Ramos (cell line): ENCODE results near the gene MMP11.

ENCODE experiments used
- in situ Hi-C: fragments of 300-500 bp; cut with MboI; formaldehyde crosslinking; loops from one replicate; pipeline ENCODE4 v1.14.3; 2022; ENCODE audit warnings: low sequenced_read_pairs; ENCODE audit not compliant: unreplicated experiment

The MMP11 gene

GRCh38 chr22:23793326-23793725 is 20.7 kb downstream of the MMP11 start:
- in situ Hi-C loops: no loop called here

DNA sequence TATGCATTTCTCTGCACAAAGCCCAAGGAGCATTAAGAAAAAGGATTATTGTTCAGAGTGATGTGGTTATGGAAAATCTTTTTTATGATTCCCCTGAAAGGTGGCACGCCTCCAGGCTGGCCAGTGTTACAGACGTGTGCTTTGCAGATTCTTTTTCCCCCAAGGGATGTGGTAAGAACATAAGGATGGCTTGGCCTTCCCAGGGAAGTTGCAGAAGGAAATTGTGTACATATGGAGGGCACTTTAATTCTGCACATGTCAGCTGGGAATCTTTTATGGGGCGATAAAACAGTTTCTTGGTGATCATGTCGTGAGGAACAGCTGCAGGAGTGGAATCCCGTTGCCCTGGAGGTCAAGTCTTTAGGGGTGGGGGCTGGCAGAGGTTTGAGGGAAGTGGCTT is 23.8 kb downstream of the MMP11 start:
- in situ Hi-C loops: no loop called here

DNA sequence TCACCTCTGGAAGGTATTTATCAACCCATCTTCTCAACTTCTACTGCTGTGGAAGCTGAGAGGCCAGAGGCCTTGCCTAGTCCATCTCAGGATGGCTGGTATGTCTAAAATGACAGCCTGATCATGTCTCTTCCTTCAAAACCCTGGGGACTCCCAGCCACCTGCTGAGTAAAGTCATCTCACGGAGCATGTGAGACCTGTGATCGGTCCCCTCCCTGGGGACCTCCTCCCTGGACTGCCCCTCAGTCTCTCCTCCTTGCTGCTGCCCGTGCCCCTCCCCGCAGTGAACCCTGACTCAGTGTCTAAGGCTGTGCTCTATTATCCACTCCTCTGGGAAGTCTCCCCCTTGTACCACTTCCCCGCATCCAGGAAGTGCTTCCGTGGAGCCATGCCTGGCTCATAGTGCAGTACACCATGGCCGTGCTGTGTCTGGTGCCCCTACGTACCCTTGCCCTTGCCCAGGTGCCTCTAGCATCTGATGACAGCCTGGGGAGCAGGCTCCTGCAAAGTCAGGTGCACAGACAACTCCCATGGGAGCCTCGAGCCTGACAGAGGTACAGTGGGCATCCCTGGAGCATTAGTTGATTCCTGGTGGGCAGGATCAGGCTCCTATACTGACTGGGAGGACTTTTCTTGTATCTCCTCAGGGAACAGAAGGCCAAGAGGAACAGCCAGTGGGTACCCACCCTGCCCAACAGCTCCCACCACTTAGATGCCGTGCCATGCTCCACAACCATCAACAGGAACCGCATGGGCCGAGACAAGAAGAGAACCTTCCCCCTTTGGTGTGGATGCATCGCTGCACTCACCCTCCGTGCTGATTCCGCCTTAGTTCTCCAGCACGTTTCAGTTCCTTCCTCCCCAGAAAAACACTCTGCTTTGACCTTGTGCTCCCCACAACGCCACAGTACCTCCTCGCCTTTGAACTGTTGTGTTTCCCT is 27.9 kb downstream of the MMP11 start:
- in situ Hi-C loops: no loop called here

DNA sequence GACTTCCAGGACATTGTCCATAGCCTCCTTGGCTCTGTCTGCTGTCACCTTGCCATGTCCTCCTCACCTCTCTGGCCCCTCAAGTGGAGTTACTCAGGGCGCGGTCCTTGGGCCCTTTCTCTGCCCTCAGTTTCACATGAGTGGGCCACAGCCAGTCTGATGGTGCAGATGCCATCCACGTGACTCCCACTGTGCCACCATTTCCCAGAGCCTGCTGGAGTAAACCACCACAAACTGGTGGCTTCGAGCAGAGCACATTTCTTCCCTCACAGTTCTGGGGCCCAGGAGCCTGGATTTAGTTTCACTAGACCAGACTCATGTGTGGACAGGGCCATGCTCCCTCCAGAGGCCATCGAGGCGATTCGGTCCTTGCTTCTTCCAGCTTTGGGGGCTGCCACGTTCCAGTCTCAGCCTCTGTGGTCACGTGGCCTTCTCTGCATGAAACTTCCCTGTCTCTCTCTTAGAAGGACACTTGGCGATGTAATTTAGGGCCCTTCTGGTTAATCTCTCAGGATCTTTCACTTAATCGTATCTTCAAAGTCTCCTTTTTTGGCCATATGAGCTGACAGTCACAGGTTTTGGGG is 28.7 kb downstream of the MMP11 start:
- in situ Hi-C loops: no loop called here

DNA sequence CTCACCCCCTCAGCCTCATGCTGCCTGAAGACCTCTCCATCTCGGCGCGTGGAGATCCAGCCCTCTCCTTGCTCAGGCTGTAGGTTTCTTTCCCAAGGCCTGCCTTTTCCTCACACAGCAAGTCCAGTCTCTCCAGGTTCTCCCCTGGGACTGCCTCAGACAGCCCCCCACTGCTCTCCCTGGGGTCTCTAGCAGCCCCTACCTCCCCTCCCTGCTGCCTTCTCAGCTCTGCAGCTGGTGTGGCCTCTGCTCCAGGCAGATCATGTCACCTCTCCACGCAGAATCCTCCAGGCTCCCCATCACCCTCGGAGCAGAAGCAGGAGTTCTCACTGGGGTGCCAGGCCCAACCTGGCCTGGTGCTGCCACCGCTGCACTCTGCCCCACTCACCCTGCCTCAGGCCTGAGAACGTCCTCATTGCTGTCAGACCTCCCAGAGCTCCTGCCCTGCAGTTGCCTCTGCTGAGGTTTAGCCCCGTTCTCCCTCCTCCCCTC is 29.3 kb downstream of the MMP11 start:
- in situ Hi-C loops: no loop called here

- in situ Hi-C loops: no loop called here
Observed at GRCh38 chr22:23803001-23803819, 30.6 kb downstream of the MMP11 start.

- in situ Hi-C loops: no loop called here
Observed at GRCh38 chr22:23804781-23805291, 32.2 kb downstream of the MMP11 start.

DNA sequence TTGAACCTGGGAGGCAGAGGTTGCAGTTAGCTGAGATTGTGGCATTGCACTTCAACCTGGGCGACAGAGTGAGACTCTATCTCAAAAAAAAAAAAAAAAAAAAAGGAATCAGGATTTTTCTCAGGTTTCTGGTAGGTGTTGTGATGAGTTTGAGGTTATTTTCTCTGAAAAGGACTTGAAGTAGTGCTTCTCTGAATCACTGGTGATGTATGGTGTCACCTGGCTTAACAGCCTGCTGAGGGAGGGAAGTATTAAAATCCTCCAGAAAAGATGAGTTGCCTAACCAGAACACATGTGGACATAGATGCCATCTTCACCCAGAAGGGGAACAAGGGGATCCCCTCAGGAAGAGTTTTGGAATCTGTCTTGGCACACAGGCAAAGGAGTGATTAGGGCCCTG is 34.2 kb downstream of the MMP11 start:
- in situ Hi-C loops: no loop called here

DNA sequence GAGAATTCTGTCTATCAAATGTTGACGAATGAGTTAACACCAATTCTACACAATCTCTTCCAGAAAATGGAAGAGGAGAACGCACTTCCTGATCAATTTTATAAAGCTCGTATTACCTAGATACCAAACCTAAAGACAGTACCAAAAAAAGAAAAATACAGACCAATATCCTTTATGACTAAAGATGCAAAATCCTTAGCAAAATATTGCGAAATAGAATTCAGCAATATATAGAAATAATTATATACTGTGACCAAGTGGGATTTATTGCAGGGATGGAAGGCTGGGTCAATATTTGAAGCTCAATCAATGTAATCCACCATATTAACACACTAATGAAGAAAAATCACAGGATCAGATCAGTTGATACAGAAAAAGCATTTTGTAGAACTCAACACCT is 39.7 kb downstream of the MMP11 start:
- in situ Hi-C loops: no loop called here

DNA sequence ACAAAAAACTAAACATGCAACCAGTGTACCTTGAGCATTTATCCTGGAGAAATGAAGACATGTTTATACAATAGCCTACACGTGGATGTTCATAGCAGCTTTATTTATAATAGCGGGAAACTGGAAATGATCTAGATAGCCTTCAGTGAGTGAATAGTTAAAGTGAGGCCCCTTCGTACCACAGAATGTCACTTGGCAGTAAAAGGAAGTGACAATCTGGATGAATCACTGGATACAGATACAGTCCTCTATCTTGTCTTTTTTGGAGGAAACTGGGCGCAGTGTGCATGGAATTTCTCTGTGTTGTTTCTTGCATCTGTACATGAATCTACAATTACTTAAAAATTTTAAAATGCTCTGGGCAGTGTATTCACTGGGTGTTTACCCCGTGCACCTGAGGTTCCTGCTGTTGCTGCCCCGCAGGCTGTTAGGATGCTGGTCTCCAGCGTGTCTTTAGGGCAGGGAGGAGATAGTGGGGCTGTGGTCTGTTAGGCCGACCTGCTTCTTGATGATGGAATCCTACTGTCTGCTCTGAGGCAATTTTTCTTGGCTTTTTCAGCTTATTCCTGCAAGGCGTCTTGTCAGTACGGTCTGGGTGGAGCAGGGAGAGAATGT is 43.0 kb downstream of the MMP11 start:
- in situ Hi-C loops: no loop called here

DNA sequence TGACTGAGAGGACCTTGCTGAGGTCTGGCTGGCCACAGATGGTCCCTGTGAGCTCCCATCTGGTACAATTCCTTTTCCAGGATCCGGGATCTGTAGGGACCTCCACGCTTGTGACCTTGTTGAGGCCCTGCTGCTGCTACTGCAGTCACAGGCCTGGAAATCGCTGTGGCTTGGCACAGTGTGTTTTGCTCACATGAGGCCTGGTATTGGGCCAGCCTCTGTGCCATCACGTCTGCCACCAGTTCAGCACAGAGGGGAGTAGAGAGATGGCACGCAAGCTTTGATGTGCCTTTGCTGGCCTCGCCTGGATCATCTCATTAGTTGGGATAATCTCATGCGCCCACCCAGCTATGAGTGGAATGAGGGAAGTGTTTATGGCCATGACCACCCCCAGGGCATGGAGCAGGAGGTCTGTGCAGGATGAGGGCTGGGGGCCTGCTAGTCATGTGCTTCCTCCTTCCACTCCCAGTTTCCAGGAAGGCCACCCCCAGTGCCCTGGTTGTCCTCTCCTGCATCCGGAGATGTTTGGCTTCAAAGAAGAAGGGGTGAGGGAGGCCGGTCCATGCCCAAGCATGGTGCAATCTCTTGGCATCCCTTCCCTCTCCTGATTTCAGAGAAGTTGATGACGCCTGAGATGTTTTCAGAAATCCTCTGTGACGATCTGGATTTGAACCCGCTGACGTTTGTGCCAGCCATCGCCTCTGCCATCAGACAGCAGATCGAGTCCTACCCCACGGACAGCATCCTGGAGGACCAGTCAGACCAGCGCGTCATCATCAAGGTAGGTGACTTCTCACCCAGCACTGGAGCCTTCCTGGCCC is 43.7 kb downstream of the MMP11 start:
- in situ Hi-C loops: no loop called here

- in situ Hi-C loops: no loop called here
Observed at GRCh38 chr22:23817146-23817545, 44.5 kb downstream of the MMP11 start.

GRCh38 chr22:23818541-23818940 is 45.9 kb downstream of the MMP11 start:
- in situ Hi-C loops: no loop called here

GRCh38 chr22:23820748-23821211 is 48.1 kb downstream of the MMP11 start:
- in situ Hi-C loops: no loop called here

GRCh38 chr22:23822101-23822671 is 49.5 kb downstream of the MMP11 start:
- in situ Hi-C loops: no loop called here

DNA sequence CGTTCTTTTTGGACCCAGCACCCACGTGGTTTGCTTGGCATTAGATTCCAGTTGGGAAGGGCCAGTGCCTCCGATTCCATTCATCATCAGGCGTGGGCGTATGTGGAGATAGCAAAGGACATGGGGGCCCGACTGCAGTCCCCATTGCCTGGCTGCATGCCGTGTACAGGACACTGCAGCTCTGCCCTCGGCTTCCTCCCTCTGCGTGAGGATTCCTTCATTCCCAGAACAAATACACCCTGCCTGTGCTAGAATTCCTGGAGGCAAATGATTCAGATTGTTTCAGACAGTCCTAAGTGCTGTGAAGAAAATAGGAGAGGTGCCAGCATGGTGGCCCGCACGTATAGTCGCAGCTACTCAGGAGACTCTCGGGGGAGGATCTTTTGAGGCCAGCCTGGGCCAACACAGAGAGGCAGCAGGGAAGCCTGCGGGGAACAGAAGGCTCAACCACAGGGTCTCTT is 50.7 kb downstream of the MMP11 start:
- in situ Hi-C loops: no loop called here

DNA sequence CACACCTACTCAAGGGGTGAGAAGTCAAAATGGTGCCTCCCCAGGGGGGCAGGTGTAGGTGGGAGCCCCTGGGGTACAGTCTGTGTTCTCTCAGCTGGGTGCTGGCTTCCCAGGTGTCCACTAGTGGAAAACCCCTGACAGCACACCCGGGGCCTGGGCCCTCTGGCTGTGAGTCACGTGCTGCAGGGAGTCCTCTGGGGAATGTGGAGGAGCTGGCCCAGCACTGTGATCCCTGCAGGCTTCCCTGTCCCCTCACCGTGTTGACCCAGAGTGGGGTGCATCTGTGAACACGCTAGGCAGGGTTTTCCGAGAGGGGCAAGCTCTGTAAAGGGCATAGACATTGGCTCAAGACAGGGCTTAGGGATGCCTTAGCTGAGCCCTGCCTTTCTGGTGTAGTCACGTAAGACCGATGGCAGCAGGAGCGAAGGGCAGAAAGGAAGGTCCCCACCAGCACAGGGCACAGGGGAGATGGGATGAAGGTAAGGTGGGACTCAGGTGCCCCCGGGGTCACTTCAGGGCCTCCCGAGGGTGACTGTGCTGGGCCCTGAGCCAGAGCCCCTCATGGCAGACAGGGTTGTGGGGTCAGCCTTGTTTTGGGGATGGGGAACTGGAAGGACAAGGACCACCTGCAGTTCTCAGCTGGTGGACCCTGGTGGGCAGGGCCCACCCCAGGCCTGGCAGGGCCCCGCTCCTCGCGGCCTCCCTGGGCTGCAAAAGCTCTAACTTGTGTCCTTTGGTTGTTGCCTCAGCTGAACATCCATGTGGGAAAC is 52.0 kb downstream of the MMP11 start:
- in situ Hi-C loops: no loop called here
